ENCODE data around the gene GGA2. TPM values are rescaled to one million over a fixed set of nuclear protein-coding genes. Genes with fewer than 3 reads are reported as not detected.
"Not testable (repeated sequence)": the region's sequence is repeated elsewhere in the genome, so short reads cannot be mapped to it uniquely, and the experiment has no call there.

Gene GGA2
- total RNA-seq, 1 donor from 2014 or later, result 89.9 TPM

DNA sequence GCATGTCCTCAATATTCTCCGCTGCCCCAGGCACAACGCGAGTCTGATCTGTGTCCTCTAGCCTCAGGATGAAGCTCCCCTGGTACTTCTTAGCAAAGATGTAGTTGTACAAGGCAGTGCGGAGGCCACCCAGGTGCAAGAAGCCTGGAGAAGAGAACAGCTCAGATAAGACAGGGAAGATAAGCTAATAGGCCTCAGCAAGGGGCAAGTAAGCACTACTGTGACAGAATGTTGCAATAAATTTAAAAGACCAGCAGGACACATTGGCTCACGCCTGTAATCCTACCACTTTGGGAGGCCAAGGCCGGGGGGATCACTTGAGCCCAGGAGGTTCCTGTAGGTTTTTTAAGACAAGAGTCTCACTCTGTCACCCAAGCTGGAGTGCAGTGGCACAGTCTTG is 41.9 kb upstream of the GGA2 start:
- TF ChIP-seq, protein P1, sequence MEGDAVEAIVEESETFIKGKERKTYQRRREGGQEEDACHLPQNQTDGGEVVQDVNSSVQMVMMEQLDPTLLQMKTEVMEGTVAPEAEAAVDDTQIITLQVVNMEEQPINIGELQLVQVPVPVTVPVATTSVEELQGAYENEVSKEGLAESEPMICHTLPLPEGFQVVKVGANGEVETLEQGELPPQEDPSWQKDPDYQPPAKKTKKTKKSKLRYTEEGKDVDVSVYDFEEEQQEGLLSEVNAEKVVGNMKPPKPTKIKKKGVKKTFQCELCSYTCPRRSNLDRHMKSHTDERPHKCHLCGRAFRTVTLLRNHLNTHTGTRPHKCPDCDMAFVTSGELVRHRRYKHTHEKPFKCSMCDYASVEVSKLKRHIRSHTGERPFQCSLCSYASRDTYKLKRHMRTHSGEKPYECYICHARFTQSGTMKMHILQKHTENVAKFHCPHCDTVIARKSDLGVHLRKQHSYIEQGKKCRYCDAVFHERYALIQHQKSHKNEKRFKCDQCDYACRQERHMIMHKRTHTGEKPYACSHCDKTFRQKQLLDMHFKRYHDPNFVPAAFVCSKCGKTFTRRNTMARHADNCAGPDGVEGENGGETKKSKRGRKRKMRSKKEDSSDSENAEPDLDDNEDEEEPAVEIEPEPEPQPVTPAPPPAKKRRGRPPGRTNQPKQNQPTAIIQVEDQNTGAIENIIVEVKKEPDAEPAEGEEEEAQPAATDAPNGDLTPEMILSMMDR (IDR thresholded peaks at IDR 0.05; ENCODE audit: unreplicated experiment), result no peak
- Mint-ChIP-seq H3K27ac (peak overlapping the region; percentile 56), H3K4me1 (ENCODE audit: low read depth) (peaks cover 2% of the 10 kb centered on the region), H3K36me3 (ENCODE audit: insufficient read depth) (peaks cover 9% of the 10 kb centered on the region), H3K9me3 (ENCODE audit: low read depth) (no peaks in the 10 kb centered on the region), H3K27me3 (no peaks in the 10 kb centered on the region), H3K4me3 (ENCODE audit: low read depth) (no peak overlapping the region)
- no peak for DNase-seq (ENCODE audit: low spot score, unreplicated experiment)

DNA sequence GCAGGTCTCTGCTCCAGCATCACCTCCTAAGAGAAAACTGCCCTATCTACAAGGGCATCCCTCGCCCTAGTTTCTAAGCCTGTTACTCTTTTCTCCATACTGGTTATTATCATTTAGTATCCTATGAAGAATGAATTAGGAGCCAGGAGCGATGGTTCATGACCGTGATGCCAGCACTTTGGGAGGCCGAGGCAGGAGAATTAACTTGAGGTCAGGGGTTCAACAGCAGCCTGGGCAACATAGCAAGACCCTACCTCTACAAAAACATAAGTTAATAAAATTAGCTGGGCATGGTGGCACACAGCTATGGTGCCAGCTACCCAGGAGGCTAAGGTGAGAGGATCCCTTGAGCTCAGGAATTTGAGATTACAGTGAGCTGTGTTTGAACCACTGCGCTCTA is 39.6 kb upstream of the GGA2 start:
- Mint-ChIP-seq H3K4me1 (ENCODE audit: low read depth) (no peaks in the 10 kb centered on the region), H3K36me3 (ENCODE audit: insufficient read depth) (peaks cover 9% of the 10 kb centered on the region), H3K4me3 (ENCODE audit: low read depth) (no peak overlapping the region), H3K27me3 (no peaks in the 10 kb centered on the region), H3K9me3 (ENCODE audit: low read depth) (no peaks in the 10 kb centered on the region), H3K27ac (no peak overlapping the region)
- no peak for DNase-seq (ENCODE audit: low spot score, unreplicated experiment)
- TF ChIP-seq, protein P1 (IDR thresholded peaks at IDR 0.05; ENCODE audit: unreplicated experiment), result no peak

DNA sequence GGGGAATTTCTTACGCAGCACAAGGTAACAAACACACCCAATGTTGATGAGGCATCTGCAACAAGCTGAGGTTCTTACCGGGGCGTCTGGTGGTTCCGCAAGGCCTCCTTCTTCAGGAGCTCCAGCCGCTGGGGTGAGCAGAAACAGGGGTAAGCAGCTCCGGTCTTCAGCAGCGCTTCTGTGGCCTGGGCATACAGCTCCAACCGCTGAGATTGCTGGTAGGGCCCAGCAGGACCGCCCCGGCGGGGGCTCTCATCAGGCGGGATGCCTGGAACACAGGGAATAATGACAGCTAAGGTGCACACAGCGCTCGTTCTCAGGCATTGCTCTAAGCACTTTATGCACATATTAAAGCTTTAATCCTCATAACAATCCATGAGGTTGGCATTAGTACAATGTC is 34.1 kb upstream of the GGA2 start:
- Mint-ChIP-seq H3K36me3 (ENCODE audit: insufficient read depth) (peaks cover 5% of the 10 kb centered on the region), H3K27me3 (no peaks in the 10 kb centered on the region), H3K4me3 (ENCODE audit: low read depth) (no peak overlapping the region), H3K9me3 (ENCODE audit: low read depth) (no peaks in the 10 kb centered on the region), H3K27ac (no peak overlapping the region), H3K4me1 (ENCODE audit: low read depth) (no peaks in the 10 kb centered on the region)
- TF ChIP-seq, protein P1 (IDR thresholded peaks at IDR 0.05; ENCODE audit: unreplicated experiment), result no peak
- DNase-seq (ENCODE audit: low spot score, unreplicated experiment), result no peak

DNA sequence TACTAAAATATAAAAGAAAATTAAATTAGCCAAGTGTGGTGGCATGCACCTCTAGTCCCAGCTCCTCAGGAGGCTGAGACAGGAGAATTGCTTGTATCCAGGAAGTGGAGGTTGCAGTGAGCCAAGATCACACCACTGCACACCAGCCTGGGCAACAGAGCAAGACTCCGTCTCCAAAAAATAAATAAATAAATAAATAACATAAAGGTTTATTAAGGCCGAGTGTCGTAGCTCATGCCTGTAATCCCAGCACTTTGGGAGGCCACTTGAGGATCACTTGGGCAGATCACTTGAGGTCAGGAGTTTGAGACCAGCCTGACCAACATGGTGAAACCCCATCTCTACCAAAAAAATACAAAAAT is 30.5 kb upstream of the GGA2 start:
- not testable (repeated sequence) for H3K27ac Mint-ChIP-seq; H3K36me3 Mint-ChIP-seq (ENCODE audit: insufficient read depth); H3K27me3 Mint-ChIP-seq; H3K4me1 Mint-ChIP-seq (ENCODE audit: low read depth); H3K4me3 Mint-ChIP-seq (ENCODE audit: low read depth); DNase-seq (ENCODE audit: low spot score, unreplicated experiment); H3K9me3 Mint-ChIP-seq (ENCODE audit: low read depth)

DNA sequence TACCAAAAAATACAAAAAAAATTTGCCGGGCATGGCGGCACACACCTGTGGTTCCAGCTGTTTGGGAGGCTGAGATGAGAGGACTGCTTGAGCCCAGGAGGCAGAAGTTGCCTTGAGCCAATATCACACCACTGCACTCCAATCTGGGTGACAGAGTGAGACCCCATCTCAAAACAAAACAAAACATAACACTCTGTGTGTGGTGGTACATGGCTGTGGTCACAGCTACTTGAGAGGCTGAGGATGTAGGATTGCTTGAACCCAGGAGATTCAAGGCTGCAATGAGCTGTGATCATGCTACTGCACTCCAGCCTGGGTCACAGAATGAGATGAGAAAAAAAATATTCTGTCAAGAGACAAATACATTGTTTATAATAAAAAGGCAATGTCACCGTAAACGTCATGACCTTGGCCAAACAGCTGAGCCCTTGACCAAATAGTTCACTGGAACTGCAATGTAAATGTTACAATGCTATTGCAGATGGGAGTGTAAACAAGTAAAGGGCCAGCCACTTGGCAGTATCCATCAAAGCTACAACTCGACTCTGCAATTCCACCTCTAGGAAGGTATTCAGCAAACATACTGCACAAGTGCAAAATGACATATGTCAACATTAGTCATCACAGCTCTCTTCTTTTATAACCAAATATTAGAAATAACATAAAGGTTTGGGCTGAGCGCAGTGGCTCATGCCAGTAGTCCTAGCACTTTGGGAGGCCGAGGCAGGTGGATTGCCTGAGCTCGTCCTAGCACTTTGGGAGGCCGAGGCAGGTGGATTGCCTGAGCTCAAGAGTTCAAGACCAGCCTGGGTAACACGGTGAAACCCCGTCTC is 29.9 kb upstream of the GGA2 start:
- Mint-ChIP-seq H3K27ac (no peak overlapping the region), H3K9me3 (ENCODE audit: low read depth) (no peaks in the 10 kb centered on the region), H3K27me3 (no peaks in the 10 kb centered on the region), H3K4me1 (ENCODE audit: low read depth) (no peaks in the 10 kb centered on the region), H3K36me3 (ENCODE audit: insufficient read depth) (peaks cover 6% of the 10 kb centered on the region), H3K4me3 (ENCODE audit: low read depth) (no peak overlapping the region)
- TF ChIP-seq, protein P1 (IDR thresholded peaks at IDR 0.05; ENCODE audit: unreplicated experiment), result no peak
- no peak for DNase-seq (ENCODE audit: low spot score, unreplicated experiment)

DNA sequence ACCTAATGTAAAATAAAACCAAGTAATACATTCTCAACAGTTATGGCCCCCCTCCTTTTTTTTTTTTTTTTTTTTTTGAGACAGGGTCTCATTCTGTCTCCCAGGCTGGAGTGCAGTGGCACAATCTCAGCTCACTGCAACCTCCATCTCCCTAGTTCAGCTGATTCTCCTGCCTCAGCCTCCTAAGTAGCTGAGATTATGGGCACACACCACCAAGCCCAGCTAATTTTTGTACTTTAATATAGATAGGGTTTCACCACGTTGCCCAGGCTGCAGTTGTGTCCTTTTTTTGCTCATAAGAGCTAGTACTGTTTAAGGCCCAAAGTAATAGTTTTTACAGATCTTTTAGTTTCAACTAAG is 28.6 kb upstream of the GGA2 start:
- Mint-ChIP-seq H3K36me3 (ENCODE audit: insufficient read depth) (peaks cover 6% of the 10 kb centered on the region), H3K27ac (no peak overlapping the region)
- no peak for DNase-seq (ENCODE audit: low spot score, unreplicated experiment)

More for the DNA sequence above, 28.6 kb upstream of the GGA2 start:
- Mint-ChIP-seq H3K27me3 (no peaks in the 10 kb centered on the region), H3K4me3 (ENCODE audit: low read depth) (no peak overlapping the region), H3K4me1 (ENCODE audit: low read depth) (no peaks in the 10 kb centered on the region), H3K9me3 (ENCODE audit: low read depth) (no peaks in the 10 kb centered on the region)
- TF ChIP-seq, protein P1 (IDR thresholded peaks at IDR 0.05; ENCODE audit: unreplicated experiment), result no peak

Data from progenitor cell of endocrine pancreas (in vitro differentiated cells).